Amygdala (tissue), 56 donors: ENCODE data around the gene HNRNPA0.
"Not testable (repeated sequence)": the region's sequence is repeated elsewhere in the genome, so short reads cannot be mapped to it uniquely, and the experiment has no call there.

ENCODE experiments used
- DNase-seq, 56 donors: peaks; one replicate each; lab custom pipeline; 2025; lab: John Stamatoyannopoulos, UW

HNRNPA0 gene

DNA sequence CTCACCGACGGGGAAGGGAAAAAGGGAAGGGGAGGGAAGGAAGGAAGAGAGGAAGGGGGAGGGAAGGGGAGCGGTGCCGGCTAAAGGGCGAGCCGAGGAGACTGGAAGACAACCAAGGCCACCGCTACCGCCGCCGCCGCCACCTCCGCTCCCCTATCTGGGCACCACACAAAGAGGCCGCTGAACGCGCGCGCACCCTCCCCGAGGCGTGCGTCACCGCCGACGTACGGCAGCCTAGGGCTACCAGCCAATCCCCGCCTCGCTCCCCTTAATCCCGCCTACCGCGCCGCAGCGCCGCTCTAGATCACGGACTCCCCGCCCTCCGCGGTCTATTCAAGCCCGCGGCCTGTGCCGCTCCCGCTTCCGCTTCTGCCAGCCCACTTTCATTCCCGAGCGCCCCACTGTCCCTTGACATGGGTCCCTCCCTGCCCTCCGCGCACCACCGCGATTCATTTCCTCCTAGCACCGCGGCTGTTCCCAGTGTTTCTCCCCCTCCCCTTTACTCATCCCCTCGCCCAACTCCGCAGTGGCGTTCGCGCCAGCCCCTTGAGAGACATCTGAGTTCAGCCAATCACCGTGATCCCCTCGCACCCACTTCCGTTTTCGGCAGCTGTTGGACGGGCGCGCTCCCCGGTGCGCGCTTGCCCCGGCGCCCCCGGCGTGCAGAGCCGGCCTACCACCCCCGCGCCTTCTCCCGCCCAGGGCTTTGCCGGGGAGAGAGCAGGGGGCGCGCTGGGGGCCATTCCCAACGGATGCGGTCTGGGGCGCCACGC is at the start of gene HNRNPA0:
Gene HNRNPA0, minus strand, starts transcription at position 176 of the 773 bp plus-strand sequence. CDS start 297 bp downstream, outside the sequence.
- peak; percentile 86 to 100 (median 98) for DNase-seq

DNA sequence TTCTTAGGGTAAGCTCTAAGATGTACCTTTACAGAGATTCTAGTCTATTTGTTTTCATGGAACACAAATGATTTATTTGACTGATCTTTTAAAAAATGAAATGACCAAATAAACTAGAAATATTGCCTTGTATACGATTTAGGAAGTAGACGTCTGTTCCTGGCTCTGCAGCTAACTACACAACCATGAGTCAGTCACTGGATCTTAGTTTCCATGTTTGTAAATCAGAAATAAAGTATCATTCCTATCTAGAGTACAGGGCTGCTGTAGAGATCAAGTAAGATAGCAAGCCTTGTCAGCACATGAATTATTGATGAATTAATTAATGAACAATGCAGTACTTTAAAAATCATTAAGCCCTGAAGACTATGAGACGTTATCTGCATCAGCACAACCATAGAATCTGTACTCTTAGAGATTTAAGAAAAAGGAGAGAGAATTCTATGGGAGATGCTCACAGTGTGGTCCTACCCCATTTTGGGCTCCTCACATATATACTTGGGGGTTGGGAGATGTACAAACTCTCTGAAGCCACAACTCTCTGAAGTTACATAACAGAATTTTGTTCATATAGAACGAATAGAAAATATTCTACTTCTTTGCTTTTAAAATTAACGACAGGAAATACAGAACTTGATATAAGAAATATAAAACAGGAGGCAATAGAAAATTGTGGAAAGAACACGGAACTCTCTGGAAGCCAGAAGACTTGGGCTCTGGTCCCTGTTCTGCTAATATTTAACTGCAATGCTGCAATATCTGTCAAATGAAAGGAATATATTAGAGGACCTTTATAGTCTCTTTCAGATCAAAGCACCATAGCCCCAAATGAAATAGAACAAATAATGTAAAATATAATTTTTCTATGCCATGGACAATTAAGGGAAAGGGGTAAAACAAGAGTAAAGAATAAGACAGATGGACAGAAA is 48.4 kb upstream of the HNRNPA0 start:
- DNase-seq, result no peak

DNA sequence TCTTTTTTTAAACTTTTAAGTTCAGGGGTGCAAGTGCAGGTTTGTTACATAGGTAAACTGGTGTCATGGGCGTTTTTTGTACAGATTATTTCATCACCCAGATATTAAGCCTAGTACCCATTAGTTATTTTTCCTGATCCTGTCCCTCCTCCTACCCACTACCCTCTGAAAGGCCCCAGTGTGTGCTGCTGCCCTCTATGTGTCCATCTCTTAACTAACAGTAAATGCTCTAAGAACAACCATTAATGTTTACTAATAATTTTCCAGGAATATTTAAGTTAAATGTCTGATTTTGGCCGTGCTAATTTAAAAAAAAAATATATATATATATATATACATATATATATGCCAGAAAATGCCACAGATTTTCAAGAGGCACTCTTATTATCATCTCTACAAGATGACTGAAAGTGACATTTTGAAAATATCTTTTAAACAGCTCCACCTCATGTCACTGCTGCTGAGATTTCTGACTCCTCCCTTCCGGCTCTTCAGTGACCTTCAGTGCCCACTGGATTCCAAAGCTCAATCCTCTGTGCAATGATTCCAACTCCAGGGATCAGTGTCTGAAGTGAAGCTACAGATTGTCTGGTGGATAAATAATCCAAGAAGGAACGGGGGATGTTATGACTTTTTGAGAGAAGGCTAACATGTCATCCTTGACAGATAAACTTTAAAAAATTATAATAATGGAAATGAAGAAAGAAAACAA is 46.7 kb upstream of the HNRNPA0 start:
- DNase-seq, result no peak

DNA sequence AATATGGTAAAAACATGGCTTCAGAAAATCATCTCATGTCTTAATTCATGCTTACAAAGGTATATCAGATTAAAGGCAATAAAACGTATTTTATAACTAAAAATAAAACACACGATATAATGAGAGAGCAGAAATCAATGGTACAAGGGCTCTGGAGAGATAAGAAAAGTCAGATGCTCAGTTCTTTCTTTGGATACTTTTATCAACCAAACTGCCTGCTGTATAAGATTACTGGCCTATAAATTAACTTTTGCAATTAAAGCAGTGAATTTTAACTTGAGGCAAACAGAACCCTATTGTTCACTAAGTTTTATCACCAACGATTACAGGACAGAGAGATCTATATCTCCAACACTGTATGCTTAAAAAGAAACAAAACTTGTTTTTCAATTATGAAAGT is 42.1 kb upstream of the HNRNPA0 start:
- DNase-seq, result no peak

GRCh38 chr5:137794863-137795262 is 40.7 kb upstream of the HNRNPA0 start:
- no peak for DNase-seq

GRCh38 chr5:137792303-137792702 is 38.1 kb upstream of the HNRNPA0 start:
- no peak for DNase-seq

DNA sequence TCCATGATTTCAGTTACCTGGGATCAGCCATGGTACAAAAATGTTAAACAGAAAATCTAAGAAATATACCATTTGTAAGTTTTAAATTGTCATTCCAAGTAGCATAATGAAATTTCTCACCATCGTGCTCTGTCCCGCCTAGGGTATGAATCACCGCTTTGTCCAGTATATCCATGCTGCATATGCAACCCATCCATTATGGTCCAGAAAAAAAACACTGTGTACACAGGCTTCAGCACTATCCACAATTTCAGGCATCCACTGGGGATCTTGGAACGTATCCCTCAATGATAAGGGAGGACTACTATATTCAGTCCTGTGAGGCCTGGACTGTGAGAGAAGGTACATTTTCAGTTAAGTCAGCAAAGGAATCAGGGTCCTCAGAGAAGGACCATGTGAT is 37.6 kb upstream of the HNRNPA0 start:
- DNase-seq, result no peak

DNA sequence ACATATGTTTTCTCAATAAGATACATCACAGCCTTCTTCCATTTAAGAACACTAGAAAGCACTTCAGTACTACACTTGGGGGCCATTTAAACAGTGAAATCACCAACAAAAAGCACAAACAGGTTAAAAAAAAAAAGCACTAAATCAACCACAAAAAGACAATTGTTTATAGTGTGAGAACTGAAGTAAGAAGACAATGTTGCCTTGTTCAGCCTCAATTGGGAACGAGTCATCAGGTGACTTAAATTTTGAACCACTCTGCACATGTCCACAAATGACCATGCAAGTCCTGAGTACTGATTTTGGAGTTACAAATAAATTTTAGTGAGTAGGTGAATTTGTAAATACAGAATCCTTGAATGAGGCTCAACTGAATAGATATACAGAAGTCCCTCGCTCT is 37.2 kb upstream of the HNRNPA0 start:
- DNase-seq, result no peak

- not testable (repeated sequence) for DNase-seq
Measured at GRCh38 chr5:137788560-137788959, 34.4 kb upstream of the HNRNPA0 start.

GRCh38 chr5:137782984-137783536 is 28.9 kb upstream of the HNRNPA0 start:
- DNase-seq, result peak in 1 of 56 donors; percentile 6

DNA sequence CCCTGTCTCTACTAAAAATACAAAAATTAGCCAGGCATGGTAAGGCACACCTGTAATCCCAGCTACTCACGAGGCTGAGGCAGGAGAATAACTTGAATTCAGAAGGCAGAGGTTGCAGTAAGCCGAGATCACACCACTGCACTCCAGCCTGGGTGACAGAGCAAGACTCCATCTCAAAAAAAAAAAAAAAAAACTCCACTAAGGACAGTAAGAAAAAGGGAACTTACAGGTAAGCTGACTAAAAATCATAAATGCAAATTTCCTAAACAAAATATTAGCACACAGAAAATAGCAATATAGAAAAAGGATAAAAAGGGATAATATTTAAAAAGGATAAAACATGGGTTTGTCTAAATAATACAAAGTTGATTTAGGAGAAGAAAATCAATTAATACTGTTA is 27.9 kb upstream of the HNRNPA0 start:
- no peak for DNase-seq

GRCh38 chr5:137778772-137779564 is 24.8 kb upstream of the HNRNPA0 start:
- DNase-seq, result no peak

DNA sequence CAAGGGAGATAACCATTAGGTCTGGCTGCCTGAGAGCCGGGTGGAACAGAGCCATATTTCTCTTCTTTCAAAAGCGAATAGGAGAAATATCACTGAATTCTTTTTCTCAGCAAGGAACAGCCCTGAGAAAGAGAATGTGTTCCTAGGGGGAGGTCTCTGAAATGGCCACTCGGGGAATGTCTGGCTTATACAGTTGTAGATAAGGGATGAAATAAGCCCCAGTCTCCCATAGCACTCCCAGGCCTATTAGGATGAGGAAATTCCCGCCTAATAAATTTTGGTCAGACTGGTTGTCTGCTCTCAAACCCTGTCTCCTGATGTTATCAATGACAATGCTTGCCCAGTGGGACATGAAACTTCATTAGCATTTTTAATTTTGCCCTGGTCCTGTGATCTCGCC is 13.8 kb upstream of the HNRNPA0 start:
- not testable (repeated sequence) for DNase-seq

GRCh38 chr5:137761566-137761965 is 7.4 kb upstream of the HNRNPA0 start:
- no peak for DNase-seq

- no peak for DNase-seq
Measured at GRCh38 chr5:137760719-137761516, 6.8 kb upstream of the HNRNPA0 start.

- DNase-seq, result no peak
Measured at GRCh38 chr5:137760294-137760693, 6.1 kb upstream of the HNRNPA0 start.

GRCh38 chr5:137758715-137759306 is 4.6 kb upstream of the HNRNPA0 start:
- no peak for DNase-seq

DNA sequence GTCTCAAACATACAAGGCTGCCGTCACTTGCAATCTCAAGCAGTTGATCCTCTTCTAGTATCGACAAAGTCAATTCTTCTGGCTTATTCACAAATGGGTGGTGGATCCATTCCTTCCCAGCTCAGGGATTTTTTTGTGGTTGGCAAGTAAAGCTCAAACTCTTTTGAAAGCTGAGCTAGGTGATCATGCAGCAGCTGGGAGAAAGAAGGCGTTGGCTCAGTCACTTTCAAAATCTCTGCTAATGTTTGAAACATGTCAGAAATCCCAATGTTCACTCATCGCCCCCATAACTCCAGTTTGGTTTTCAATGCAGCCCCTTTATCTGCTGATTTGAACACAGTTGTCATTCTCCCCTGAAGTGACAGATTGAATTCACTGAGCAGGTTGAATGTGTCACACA is 4.0 kb upstream of the HNRNPA0 start:
- no peak for DNase-seq

- DNase-seq, result no peak
Measured at GRCh38 chr5:137757634-137758033, 3.5 kb upstream of the HNRNPA0 start.
